HG02885 (cell line): ENCODE data around the gene LOXL3.
"Not testable (repeated sequence)": the region's sequence is repeated elsewhere in the genome, so short reads cannot be mapped to it uniquely, and the experiment has no call there.

Experiments
- ATAC-seq: cut with Tn5 transposase; IDR thresholded peaks from one replicate; pipeline ENCODE4 v1.9.1; 2021; ENCODE audit warnings: mild to moderate bottlenecking; ENCODE audit not compliant: unreplicated experiment, poor library complexity

LOXL3 gene

DNA sequence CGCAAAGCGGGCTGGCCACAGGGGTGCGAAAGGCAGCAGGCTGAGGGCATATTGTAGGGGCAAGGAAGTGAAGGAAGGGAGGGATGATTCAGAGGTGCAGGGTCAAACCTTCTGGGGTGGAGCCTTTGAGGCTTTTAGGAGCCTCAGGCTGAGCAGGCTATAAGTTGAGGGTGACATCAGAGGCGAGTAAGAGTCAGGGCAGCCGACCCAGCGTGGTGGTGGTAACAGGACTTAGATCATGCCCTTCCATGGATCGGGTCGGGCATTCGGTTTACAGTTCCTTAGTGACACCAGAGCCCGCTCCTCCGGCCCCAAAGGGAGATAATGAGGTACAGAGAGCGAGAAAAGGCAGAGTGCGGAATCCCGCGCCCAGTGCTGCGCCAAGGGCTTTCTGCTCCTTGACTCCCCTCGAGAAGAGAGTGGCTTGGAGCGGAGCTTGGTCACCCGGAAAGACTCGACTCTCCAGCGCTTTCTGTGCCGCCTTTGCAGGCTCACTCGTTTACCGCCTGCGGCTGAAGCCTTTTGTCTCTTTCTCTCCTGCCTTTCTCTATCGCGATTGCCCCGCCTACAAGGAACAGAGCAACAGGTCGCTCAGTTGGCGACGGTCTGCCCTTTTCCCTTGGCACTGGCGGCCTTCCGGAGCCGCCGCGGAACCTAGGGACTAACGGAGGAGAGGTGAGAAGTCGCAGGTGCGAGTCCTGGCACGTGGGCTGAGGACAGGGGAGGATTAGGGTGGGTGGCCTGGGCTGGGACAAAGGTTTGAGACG lies 55.1 kb downstream of the LOXL3 start:
- ATAC-seq = no peak

DNA sequence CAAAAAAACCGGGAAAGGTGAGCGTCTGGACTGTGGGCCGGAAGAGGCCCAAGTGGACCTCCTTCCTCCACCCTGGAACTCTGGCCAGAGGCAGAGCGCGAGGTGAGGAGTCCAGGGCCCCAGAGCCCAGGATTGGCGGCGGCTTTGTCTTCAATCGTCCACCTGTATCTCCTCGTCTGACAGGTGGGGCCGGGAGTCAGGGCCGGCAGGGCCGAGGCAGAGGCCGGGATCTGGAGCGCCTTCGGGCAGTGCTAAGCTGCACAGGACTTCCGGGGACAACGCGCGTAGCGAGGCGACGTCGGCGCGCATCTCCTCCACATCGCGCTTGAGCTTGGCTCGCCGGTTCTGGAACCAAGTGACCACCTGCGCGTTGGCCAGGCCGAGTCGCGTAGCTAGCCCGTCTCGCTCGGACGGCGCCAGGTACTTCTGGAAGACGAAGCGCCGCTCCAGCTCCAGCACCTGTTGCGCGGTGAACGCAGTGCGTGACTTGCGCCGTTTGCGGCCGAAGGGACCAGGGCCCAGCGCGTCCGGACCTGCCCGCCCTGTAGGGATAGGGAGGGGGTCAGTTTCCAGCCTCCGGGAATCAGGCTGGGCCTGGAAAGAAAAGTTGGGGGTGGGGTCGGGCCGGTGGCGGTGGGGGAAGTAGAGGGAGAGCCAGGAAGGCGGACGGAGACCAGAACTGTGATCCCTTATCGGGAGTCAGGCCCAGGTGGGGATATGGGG lies 55.8 kb downstream of the LOXL3 start:
- ATAC-seq = no peak

DNA sequence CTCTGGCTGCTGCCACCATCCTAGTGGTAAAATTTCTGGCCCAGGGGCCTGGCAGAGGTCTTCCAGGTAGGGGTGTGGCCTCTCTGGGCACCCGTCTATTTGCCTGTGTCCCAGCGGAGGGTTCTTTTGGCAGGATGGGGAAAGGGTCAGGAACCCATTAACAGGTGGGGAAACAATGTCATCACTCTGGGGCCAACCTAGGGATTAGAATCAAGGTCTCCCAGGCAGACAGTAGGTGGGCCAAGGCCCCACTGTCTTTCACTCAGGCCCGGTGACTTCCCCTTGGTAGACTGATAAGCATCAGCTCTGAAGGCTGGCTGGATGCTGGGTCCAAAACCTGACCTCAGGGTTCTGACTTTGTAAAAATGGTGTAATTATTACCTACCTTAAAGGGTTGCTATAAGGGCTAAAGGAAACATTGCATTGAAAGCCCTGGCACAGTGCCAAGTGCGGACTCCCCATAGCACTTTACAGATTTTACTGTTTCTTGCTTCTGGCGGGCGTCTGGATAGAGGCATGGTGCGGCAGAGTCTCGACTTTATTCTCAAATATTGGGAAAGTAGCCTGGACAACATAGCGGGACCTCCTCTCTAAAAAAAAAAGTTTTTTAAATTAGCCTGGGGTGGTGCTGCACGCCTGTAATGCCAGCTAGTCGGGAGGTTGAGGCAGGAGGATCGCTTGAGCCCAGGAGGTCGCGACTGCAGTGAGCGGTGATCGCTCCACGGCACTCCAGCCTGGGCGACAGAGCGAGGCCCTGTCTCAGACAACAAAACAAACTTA lies 56.6 kb downstream of the LOXL3 start:
- no peak for ATAC-seq

DNA sequence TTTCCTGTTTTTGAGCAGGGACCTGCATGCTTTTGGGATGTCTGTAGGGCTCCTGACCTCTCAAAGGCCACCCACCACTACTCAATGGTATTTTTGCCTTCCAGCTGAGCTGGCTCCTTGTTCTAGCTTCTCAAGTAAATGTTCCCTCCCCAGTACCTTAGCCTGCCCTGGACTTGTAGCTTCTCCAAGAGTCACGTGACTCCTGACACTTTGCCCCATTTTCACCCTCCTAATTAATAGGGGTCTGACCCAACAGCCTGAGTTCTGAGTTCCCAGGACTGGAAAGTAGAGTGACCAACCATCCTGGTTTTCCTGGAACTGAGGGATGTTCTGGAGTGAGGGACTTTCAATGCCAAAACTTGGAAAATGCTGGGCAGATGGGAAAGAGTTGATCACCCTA lies 58.3 kb downstream of the LOXL3 start:
- no peak for ATAC-seq

DNA sequence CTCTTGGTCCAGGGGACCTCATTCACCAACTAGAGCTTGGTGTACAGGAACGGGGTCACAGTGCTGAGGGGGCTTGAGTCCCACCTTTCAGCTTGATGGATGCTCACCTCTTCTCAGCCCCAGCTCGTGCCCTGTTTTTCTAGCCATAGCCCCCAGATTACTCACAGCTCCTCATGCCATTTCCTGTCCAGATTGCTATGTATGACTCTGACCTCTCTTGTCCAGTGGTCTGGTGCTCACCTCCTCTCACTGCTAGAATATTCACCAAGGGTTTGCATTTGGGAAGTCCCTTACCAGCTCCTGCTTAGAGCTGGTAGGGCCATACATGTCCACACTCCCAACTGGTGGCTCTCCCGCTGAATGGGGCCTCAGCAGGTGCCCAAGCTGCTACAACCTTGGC lies 60.2 kb downstream of the LOXL3 start:
- ATAC-seq = no peak

DNA sequence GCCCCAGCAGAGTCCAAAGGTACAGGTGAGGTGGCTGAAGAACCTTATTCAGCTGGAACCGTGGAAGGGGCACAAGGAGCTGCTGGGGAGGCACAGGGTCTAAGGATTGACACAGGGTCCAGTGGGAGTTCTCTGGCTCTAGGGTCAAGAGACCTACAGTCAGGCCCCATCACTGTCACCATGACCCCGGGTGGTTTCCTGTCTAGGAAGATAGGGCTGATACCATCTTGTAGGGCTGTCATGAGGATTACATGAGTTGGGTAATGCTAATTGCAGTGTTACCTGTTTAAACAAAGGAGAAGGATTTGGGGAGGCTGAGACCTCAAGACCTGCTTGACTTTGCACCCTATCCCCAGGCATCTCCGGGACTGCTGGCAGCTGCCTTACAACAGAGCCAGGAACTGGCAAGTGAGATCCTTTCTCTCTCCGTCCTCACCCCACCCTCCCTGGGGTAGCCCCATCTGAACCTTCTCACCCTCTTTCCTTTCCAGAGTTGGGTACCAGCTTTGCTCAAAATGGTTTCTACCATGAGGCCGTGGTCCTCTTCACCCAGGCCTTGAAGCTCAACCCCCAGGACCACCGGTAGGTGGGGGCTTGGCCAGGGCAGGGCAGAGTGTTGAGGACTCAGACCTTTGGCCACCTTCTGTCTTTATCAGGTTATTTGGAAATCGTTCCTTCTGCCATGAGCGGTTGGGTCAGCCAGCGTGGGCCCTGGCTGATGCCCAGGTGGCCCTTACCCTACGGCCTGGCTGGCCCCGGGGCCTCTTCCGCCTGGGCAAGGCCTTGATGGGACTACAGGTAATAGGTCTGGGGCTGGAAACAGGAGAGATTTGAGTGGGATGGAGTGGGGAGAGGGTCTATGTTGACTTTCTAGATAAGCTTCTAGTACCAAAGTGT lies 61.8 kb downstream of the LOXL3 start:
- ATAC-seq = no peak

DNA sequence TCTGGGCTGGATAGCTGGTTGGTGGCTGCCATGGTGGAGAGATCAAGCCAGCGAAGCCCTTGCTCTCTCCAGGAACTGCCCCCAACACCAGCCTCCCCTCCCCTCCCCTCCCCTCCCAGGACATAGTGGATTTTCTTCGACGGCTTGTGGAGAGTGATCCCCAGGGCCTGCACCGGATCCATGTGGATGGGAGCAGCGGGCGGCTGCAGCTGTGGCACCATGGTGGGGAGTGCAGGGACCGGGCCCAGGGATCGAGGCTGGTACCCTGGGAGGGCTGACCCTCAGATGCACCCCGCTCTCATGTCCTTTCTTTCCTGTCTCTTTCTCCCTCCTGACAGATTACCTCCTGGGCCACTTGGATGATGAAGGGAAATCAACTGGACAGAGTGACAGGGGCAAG lies 63.8 kb downstream of the LOXL3 start:
- no peak for ATAC-seq

DNA sequence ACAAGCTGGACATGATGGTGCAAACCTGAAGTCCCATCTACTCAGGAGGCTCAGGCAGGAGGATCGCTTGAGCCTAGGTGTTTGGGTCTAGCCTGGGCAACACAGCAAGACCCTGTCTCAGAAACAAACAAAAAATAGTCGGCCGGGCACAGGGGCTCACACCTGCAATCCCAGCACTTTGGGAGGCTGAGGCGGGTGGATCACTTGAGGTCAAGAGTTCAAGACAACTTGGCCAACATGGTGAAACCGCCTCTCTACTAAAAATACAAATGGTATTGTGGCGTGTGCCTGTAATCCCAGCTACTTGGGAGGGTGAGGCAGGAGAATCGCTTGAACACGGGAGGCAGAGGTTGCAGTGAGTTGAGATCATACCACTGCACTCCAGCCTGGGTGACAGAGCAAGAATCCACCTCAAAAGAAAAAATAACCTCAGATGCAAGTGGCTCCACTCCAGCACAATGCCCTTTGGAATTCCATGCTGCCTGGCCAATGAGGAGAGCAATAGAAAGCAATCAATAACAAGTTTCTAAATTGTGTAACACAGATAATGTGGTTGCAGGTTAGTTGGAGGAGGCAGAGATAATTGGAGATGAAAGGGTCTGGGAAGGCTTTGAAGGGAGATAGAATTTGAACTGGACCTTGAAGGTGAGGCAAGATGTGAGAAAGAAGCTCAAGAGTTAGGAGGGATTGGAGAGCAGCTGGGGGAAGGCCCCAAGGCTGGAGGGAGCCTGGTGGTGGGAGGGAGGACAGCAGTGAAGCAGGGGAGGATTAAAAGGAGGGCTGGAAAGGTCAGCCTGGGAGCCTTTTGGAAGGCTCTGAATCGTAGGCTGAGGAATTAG lies 64.9 kb downstream of the LOXL3 start:
- ATAC-seq = no peak

DNA sequence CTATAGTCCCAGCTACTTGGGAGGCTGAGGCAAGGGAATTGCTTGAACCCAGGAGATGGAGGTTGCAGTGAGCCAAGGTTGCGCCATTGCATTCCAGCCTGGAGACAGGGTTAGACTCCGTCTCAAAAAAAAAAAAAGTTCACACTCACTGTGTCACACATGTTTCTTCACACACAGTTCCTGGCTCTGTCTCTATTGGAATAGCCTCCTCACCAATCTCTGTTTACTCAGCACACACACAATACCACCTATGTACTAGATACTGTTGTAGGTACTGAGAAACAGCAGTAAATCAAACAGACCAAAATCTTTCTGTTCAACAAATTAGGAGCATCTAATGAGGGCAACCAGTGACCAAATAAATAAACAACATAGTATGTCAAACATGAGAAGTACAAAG lies 67.6 kb downstream of the LOXL3 start:
- no peak for ATAC-seq

DNA sequence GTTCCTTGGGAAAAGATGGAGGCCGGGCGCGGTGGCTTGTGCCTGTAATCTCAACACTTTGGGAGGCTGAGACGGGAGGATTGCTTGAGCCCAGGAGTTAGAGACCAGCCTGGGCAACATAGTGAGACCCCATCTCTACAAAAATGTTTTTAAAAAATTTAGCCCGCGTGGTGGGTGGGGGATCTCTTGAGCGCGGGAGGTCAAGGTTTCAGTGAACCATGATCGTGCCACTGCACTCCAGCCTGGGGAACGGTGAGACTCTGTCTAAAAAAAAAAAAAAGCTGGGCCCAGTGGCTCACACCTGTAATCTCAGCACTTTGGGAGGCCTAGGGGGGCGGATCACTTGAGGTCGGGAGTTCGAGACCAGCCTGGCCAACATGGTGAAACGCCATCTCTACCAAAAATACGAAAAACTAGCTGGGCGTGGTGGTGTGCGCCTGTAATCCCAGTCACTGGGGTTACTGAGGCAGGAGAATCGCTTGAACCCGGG lies 70.0 kb downstream of the LOXL3 start:
- ATAC-seq = not testable (repeated sequence)

DNA sequence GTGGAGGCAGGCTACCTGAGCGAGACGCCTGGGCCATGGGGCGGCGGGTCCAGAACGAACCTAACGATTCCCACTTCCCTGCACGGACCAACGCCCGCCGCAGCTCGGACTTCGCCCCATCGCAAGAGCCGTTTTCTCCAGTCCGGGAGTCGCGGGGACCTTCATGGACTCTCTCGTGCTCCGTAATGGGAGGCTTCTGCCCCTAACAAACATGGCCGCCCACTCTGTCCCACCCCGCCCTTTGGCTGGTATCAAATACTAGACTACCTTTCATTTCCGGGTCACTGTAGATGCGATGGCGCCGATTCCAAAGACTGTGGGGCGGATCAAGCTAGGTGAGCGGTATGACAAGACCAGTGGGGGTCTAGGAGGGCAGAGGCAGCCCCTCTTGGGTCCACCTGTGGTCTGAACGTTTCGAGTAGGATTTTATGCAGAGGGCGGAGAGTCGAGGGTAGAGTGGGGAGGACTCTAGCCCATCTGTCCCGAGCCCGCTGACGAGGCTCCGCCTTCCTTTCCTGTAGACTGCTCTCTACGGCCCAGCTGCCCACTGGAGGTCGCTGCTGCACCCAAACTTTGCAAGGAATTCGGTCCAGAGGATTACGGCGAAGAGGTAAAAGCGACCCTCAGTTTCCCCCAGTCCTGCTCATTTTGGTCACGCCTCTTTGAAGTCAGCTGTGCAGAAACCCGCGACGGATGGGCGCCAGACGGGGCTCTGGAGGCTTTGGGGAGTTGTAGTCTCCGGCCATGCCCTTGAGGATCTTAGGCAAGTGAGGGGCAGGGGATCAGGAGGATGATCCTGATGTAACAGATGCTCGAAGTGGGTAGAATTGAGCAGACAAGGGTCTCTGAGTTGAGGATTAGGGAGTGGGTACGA lies 70.7 kb downstream of the LOXL3 start, which contains the start of the genes CCDC142 and TTC31:
CCDC142 (minus strand) TSS at position 198 of the 874 bp plus-strand sequence; CDS start at position 37, 161 bp downstream.
TTC31 (plus strand) TSS at position 281 of the 874 bp plus-strand sequence; CDS start at position 296, 15 bp downstream.
- peak; percentile 90 for ATAC-seq
